Calu3 (cell line): Measurements from ENCODE around the gene DAAM2. TPM values are rescaled to one million over a fixed set of nuclear protein-coding genes. Genes with fewer than 3 reads are reported as not detected.

Source experiments
- BruUV-seq: library from RNA; stranded (reverse); fragments of 400-500 nt; replicated peaks from 2 replicates; lab custom pipeline; 2021; lab: Mats Ljungman, UMichigan
- CTCF ChIA-PET: fragments of 300-600 bp; sonication (Branson Sonifier 250); formaldehyde crosslinking; loops from one replicate; lab custom pipeline; 2022; ENCODE audit warnings: antibody characterized with exemption; lab: Charles Lee
- DNase-seq: peaks from one replicate; pipeline ENCODE4 v3.0.0; 2022
- H3K27ac Mint-ChIP-seq: one replicate; pipeline ENCODE4 v1.8.0; 2022; ENCODE audit warnings: mixed read lengths; ENCODE audit not compliant: unreplicated experiment
- H3K27me3 Mint-ChIP-seq: one replicate; pipeline ENCODE4 v1.8.0; 2022; ENCODE audit warnings: mixed read lengths; ENCODE audit not compliant: unreplicated experiment
- H3K36me3 Mint-ChIP-seq: one replicate; pipeline ENCODE4 v1.8.0; 2022; ENCODE audit warnings: mild to moderate bottlenecking, moderate library complexity, mixed read lengths; ENCODE audit not compliant: insufficient read depth, unreplicated experiment
- H3K4me1 Mint-ChIP-seq: one replicate; pipeline ENCODE4 v1.8.0; 2022; ENCODE audit warnings: mild to moderate bottlenecking, low read depth, mixed read lengths; ENCODE audit not compliant: unreplicated experiment
- H3K4me3 Mint-ChIP-seq: one replicate; pipeline ENCODE4 v1.8.0; 2022; ENCODE audit warnings: mild to moderate bottlenecking, low read depth, moderate library complexity, mixed read lengths; ENCODE audit not compliant: unreplicated experiment
- H3K9me3 Mint-ChIP-seq: one replicate; pipeline ENCODE4 v1.8.0; 2022; ENCODE audit warnings: low read depth, mixed read lengths; ENCODE audit not compliant: unreplicated experiment
- intact Hi-C: fragments of 100-400 bp; cut with micrococcal nuclease; formaldehyde crosslinking; loops from one replicate; pipeline ENCODE4 v1.10.0; 2022; ENCODE audit not compliant: unreplicated experiment
- total RNA-seq: library from RNA; stranded (reverse); gene quantifications from 2 replicates; pipeline ENCODE4 v1.2.3, GENCODE V29; 2022
- TF ChIP-seq, protein P1 (sequence below): fragments of 200-600 bp; IDR thresholded peaks from one replicate; pipeline ENCODE4 v1.8.0; 2022; ENCODE audit warnings: antibody characterized with exemption; ENCODE audit not compliant: unreplicated experiment

DAAM2 gene
- total RNA-seq, 1 experiment from 2014 or later, result not detected

DNA sequence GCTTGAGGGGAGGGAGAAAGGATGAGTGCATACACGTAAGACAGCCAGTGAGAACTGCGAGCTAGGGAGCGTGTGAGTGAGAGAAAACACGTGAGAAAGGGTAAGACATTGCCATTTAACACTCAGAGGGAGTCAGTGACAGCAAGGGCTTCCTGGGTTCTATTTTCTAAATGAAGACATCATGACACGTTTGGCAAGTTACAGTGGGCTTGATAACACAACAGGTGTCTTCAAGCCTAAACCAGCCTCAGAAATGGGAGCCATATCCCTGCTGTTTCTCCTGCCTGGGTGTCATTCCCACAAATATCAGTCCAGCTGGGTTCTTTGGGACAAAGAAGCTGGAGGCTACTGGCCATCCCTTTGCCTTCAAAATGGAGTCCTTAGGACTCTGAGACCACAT, 159.0 kb downstream of the DAAM2 start:
- H3K36me3 Mint-ChIP-seq, result no peaks in the 10 kb centered on the region
- no peak overlapping the region for H3K27ac Mint-ChIP-seq
- no peak overlapping the region for H3K4me3 Mint-ChIP-seq
- no peak for DNase-seq
- no peaks in the 10 kb centered on the region for H3K9me3 Mint-ChIP-seq
- intact Hi-C loops, result no loop called here
- H3K27me3 Mint-ChIP-seq, result peaks cover 16% of the 10 kb centered on the region
- H3K4me1 Mint-ChIP-seq, result no peaks in the 10 kb centered on the region
- TF ChIP-seq, protein P1, sequence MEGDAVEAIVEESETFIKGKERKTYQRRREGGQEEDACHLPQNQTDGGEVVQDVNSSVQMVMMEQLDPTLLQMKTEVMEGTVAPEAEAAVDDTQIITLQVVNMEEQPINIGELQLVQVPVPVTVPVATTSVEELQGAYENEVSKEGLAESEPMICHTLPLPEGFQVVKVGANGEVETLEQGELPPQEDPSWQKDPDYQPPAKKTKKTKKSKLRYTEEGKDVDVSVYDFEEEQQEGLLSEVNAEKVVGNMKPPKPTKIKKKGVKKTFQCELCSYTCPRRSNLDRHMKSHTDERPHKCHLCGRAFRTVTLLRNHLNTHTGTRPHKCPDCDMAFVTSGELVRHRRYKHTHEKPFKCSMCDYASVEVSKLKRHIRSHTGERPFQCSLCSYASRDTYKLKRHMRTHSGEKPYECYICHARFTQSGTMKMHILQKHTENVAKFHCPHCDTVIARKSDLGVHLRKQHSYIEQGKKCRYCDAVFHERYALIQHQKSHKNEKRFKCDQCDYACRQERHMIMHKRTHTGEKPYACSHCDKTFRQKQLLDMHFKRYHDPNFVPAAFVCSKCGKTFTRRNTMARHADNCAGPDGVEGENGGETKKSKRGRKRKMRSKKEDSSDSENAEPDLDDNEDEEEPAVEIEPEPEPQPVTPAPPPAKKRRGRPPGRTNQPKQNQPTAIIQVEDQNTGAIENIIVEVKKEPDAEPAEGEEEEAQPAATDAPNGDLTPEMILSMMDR, result no peak
- CTCF ChIA-PET, result no interaction called here
- no TSS peak for BruUV-seq

DNA sequence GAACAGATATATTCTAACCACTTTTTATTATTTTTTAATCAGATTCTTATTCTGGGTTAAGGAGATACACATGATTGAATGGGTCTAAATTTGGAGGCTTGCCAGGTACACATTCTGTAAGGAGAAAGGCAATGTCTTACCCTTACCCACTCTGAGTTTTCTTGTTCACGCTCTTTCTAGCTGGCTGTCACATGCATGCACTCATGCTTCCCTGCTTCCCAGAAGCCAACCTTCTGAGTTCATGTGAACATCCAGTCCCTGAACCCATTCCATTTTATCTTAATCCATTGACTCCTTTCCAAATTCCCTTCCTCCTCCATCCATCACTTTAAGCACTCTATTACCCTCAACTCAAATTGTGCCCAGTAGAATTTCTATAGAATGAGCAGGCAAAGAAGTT, 159.5 kb downstream of the DAAM2 start:
- TF ChIP-seq, protein P1, result no peak
- intact Hi-C loops, result no loop called here
- no peaks in the 10 kb centered on the region for H3K36me3 Mint-ChIP-seq
- no TSS peak for BruUV-seq
- H3K4me3 Mint-ChIP-seq, result no peak overlapping the region
- H3K27ac Mint-ChIP-seq, result no peak overlapping the region
- CTCF ChIA-PET, result no interaction called here
- DNase-seq, result no peak
- H3K27me3 Mint-ChIP-seq, result peaks cover 13% of the 10 kb centered on the region
- H3K4me1 Mint-ChIP-seq, result no peaks in the 10 kb centered on the region
- H3K9me3 Mint-ChIP-seq, result no peaks in the 10 kb centered on the region

DNA sequence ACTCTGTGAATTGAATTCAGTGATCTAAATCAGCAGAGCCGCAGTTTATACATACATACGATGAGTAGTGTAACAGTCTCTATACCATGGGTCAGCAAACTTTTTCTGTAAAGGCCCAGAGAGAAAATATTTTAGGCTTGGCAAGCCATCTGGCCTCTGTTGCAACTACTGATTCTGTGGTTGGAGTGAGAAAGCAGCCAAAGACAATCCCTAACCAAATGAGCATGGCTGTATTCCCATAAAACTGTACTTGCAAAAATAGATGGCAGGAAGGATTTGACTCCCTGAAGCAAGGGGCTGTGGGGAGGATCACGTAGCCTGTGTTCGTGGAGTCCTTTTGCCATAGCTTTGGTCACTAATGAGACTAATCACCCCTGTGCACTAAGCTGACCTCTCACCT, 160.0 kb downstream of the DAAM2 start:
- Mint-ChIP-seq H3K4me3 (no peak overlapping the region), H3K4me1 (no peaks in the 10 kb centered on the region), H3K36me3 (no peaks in the 10 kb centered on the region), H3K9me3 (no peaks in the 10 kb centered on the region), H3K27me3 (peaks cover 8% of the 10 kb centered on the region), H3K27ac (no peak overlapping the region)
- DNase-seq, result no peak
- BruUV-seq, result no TSS peak
- TF ChIP-seq, protein P1, result no peak
- CTCF ChIA-PET, result no interaction called here
- intact Hi-C loops, result no loop called here

DNA sequence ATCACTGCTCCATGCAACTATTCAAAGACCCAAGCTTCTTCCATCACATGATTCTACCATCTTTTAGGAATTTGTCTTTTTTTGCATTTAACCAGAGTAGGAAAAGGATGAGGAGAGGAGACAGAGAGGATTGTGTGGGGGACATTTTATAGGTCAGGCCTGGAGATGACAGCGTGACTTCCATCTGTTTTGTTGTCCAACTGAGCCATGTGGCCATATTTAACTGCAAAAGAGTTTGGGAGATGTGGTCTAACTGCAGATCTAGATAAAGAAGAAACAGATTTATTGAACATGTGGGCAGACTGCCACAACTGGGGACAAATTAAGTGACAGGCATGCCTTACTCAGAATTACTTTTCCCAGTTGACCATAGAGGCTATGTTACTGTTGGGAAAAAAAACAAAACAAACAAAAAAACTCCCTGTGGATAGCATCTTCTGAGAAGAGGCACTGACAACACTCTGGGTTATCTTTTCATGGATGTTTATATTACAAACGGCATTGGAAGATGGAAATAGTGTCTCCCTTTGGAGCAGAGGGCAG, 161.0 kb downstream of the DAAM2 start:
- H3K27ac Mint-ChIP-seq, result no peak overlapping the region
- no peak for DNase-seq
- H3K27me3 Mint-ChIP-seq, result peaks cover 9% of the 10 kb centered on the region
- H3K4me1 Mint-ChIP-seq, result no peaks in the 10 kb centered on the region
- BruUV-seq, result no TSS peak
- H3K36me3 Mint-ChIP-seq, result no peaks in the 10 kb centered on the region
- TF ChIP-seq, protein P1, result no peak
- CTCF ChIA-PET, result no interaction called here
- H3K4me3 Mint-ChIP-seq, result no peak overlapping the region
- intact Hi-C loops, result no loop called here
- H3K9me3 Mint-ChIP-seq, result peaks cover 5% of the 10 kb centered on the region

Other genes starting within 250 kb of the DAAM2 start
- 0.45 TPM in 1 of 2 replicates, not detected in the other for gene KIF6, start 67.0 kb upstream of the DAAM2 start, total RNA-seq
- gene MOCS1, start 142.1 kb downstream of the DAAM2 start, total RNA-seq, result 2.5 TPM in 2 replicates